Osteoblast (primary cell): ENCODE data around the gene NCKAP5. TPM values are rescaled to one million over a fixed set of nuclear protein-coding genes. Genes with fewer than 3 reads are reported as not detected.

ENCODE experiments used
- DNase-seq: peaks from one replicate; pipeline ENCODE4 v3.0.0; 2011; ENCODE audit warnings: low spot score, mixed read lengths; ENCODE audit not compliant: insufficient read length; ENCODE audit errors: missing footprints
- H2AFZ ChIP-seq: 2 replicates; pipeline ENCODE4 v1.6.0; 2011; ENCODE audit warnings: mild to moderate bottlenecking, low read length
- H3K27ac ChIP-seq: 2 replicates; pipeline ENCODE4 v1.5.1; 2011; ENCODE audit warnings: mild to moderate bottlenecking, low read depth, low read length, moderate library complexity
- H3K27me3 ChIP-seq: 2 replicates; pipeline ENCODE4 v1.6.0; 2012; ENCODE audit warnings: mild to moderate bottlenecking, control low read depth, inconsistent platforms, low read length, moderate library complexity; ENCODE audit not compliant: insufficient read depth
- H3K36me3 ChIP-seq: 2 replicates; pipeline ENCODE4 v1.5.1; 2011; ENCODE audit warnings: mild to moderate bottlenecking, low read length, control low read depth, moderate library complexity; ENCODE audit not compliant: insufficient read depth
- H3K4me1 ChIP-seq: 2 replicates; pipeline ENCODE4 v1.5.1; 2011; ENCODE audit warnings: mild to moderate bottlenecking, low read length, control low read depth, moderate library complexity; ENCODE audit not compliant: insufficient read depth
- H3K4me2 ChIP-seq: 2 replicates; pipeline ENCODE4 v1.6.0; 2011; ENCODE audit warnings: mild to moderate bottlenecking, low read length; ENCODE audit not compliant: insufficient read depth
- H3K4me3 ChIP-seq: fragments of 200-600 bp; sonication (generic); 3 replicates; pipeline ENCODE4 v1.5.1; 2012; ENCODE audit warnings: mild to moderate bottlenecking, low read length, inconsistent platforms; ENCODE audit not compliant: insufficient read depth
- H3K79me2 ChIP-seq: 2 replicates; pipeline ENCODE4 v1.6.0; 2012; ENCODE audit warnings: mild to moderate bottlenecking, low read length, control low read depth, inconsistent platforms; ENCODE audit not compliant: insufficient read depth
- H3K9me3 ChIP-seq: 2 replicates; pipeline ENCODE4 v1.5.1; 2011; ENCODE audit warnings: low read depth, low read length, control low read depth
- H4K20me1 ChIP-seq: 2 replicates; pipeline ENCODE4 v1.6.0; 2012; ENCODE audit warnings: mild to moderate bottlenecking, low read length, control low read depth; ENCODE audit not compliant: insufficient read depth
- total RNA-seq: library from RNA; depleted of rRNA; stranded (reverse); fragments of >200 nt; gene quantifications from 2 replicates; pipeline ENCODE4 v1.2.3, GENCODE V29; 2012
- TF ChIP-seq, protein P1 (sequence below): IDR thresholded peaks from 2 replicates; pipeline ENCODE4 v1.5.1; 2011; ENCODE audit warnings: mild to moderate bottlenecking, low read depth, low read length, moderate library complexity; ENCODE audit errors: extremely low read depth

The NCKAP5 gene
- total RNA-seq, 1 donor, result 1.8 TPM

DNA sequence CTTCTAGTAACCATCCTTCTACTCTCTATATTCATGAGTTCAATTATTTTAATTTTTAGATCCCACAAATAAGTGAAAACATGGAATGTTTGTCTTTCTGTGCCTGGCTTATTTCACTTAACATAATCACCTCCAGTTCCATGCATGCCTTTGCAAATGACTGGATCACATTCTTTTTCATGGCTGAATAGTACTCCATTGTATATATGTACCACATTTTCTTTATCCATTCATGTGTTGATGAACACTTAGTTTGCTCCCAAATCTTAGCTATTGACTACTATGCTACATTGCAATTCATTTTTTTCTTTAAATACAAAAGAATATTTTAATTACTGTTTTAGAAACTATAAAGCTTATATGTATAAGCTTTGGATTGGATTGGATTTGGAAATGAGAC lies 657.8 kb downstream of the NCKAP5 start:
- no peaks in the 10 kb centered on the region for H3K27me3 ChIP-seq
- H3K4me1 ChIP-seq, result no peaks in the 10 kb centered on the region
- no peaks in the 10 kb centered on the region for H3K79me2 ChIP-seq
- no peak overlapping the region for H2AFZ ChIP-seq
- H3K4me2 ChIP-seq, result no peak overlapping the region
- H3K27ac ChIP-seq, result no peak overlapping the region
- TF ChIP-seq, protein P1, sequence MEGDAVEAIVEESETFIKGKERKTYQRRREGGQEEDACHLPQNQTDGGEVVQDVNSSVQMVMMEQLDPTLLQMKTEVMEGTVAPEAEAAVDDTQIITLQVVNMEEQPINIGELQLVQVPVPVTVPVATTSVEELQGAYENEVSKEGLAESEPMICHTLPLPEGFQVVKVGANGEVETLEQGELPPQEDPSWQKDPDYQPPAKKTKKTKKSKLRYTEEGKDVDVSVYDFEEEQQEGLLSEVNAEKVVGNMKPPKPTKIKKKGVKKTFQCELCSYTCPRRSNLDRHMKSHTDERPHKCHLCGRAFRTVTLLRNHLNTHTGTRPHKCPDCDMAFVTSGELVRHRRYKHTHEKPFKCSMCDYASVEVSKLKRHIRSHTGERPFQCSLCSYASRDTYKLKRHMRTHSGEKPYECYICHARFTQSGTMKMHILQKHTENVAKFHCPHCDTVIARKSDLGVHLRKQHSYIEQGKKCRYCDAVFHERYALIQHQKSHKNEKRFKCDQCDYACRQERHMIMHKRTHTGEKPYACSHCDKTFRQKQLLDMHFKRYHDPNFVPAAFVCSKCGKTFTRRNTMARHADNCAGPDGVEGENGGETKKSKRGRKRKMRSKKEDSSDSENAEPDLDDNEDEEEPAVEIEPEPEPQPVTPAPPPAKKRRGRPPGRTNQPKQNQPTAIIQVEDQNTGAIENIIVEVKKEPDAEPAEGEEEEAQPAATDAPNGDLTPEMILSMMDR, result no peak
- H3K9me3 ChIP-seq, result no peaks in the 10 kb centered on the region
- no peaks in the 10 kb centered on the region for H3K36me3 ChIP-seq
- DNase-seq, result no peak
- no peaks in the 10 kb centered on the region for H4K20me1 ChIP-seq
- H3K4me3 ChIP-seq, result no peak overlapping the region

DNA sequence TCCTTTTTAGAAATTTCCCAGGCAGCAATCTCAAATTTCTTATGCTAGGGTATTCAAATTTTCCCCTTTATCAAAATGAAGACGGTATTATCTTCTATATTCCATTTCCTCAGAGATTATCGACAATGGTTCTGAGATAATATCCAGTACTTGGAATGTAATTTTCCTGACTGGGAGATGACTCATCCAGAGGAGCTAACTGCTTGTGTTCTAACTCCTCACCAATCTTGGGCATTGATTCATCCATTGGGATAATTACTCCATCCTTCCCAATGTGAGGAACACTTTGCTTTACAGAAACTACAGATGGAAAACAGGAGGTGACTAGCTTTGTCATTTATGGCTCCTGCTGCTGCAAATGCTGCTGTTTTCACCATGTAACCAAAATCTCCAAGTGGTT lies 658.8 kb downstream of the NCKAP5 start:
- Histone ChIP-seq H3K4me3 (no peak overlapping the region), H2AFZ (no peak overlapping the region), H3K4me1 (no peaks in the 10 kb centered on the region), H3K79me2 (no peaks in the 10 kb centered on the region), H3K27ac (no peak overlapping the region), H3K9me3 (no peaks in the 10 kb centered on the region), H3K27me3 (no peaks in the 10 kb centered on the region), H3K36me3 (no peaks in the 10 kb centered on the region), H3K4me2 (no peak overlapping the region), H4K20me1 (no peaks in the 10 kb centered on the region)
- TF ChIP-seq, protein P1, result no peak
- no peak for DNase-seq

DNA sequence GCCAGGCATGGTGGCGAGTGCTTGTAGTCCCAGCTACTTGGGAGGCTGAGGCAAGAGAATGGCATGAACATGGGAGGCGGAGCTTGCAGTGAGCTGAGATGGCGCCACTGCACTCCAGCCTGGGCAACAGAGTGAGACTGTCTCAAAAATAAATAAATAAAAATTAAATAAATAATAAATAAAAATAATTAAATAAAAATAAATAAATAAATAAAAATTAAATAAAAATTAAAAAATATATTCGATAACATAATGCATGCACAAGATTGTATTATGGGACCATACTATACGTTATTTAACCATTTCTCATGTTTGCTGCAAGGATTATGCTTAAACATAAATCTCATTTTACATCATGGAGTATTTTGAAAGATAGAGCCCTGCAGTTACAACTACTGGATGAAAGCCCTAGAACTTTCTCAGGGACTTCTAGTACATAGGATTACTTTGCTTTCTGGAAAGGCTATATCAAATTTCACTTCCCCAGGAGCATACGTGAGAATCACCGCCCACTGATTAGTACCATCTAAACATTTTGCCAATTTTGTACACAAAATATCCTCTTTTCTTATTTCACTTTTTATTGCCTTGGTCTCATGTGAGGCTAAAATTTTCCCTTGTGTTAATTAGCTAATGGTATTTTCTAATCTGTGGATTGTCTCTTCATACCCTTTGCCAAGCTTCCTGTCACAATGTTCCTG lies 664.0 kb downstream of the NCKAP5 start:
- H3K79me2 ChIP-seq, result no peaks in the 10 kb centered on the region
- no peaks in the 10 kb centered on the region for H3K4me1 ChIP-seq
- no peak for DNase-seq
- H3K9me3 ChIP-seq, result no peaks in the 10 kb centered on the region
- no peak overlapping the region for H2AFZ ChIP-seq
- no peak overlapping the region for H3K4me2 ChIP-seq
- no peaks in the 10 kb centered on the region for H3K27me3 ChIP-seq
- no peaks in the 10 kb centered on the region for H4K20me1 ChIP-seq
- no peak overlapping the region for H3K27ac ChIP-seq
- TF ChIP-seq, protein P1, result no peak
- H3K36me3 ChIP-seq, result no peaks in the 10 kb centered on the region
- H3K4me3 ChIP-seq, result no peak overlapping the region

DNA sequence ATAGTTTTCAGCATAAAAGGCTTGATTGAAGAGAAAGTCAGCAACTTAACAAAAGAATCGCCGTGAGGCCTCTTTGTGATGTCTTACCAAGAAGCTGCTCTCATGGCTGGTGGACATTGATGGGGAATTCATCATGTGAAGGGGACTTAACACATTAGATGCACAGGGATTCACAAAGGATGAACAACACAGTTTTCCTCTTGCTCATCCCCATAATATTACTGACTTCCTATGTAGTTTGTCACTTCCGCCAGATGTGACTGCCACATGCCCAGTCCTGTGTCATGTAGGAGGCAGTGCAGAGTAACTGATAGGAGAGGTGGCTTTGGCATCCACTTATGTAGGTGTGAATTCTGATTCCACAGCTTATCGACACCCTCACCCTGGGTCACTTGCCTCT lies 665.6 kb downstream of the NCKAP5 start:
- H2AFZ ChIP-seq, result no peak overlapping the region
- no peaks in the 10 kb centered on the region for H3K9me3 ChIP-seq
- H3K27ac ChIP-seq, result no peak overlapping the region
- H3K4me2 ChIP-seq, result no peak overlapping the region
- H3K4me3 ChIP-seq, result no peak overlapping the region
- no peaks in the 10 kb centered on the region for H3K27me3 ChIP-seq
- no peak for DNase-seq
- no peaks in the 10 kb centered on the region for H4K20me1 ChIP-seq
- H3K79me2 ChIP-seq, result no peaks in the 10 kb centered on the region
- no peaks in the 10 kb centered on the region for H3K4me1 ChIP-seq
- TF ChIP-seq, protein P1, result no peak
- no peaks in the 10 kb centered on the region for H3K36me3 ChIP-seq
